ENCODE results near the gene MRPS18A. TPM values are rescaled to one million over a fixed set of nuclear protein-coding genes. Genes with fewer than 3 reads are reported as not detected.

MRPS18A gene
- total and polyA plus RNA-seq, 2 of the 8 experiments (the other 6 are each of a cell fraction or from before 2014, with no cell fraction given) = 48.3 to 121 TPM

DNA sequence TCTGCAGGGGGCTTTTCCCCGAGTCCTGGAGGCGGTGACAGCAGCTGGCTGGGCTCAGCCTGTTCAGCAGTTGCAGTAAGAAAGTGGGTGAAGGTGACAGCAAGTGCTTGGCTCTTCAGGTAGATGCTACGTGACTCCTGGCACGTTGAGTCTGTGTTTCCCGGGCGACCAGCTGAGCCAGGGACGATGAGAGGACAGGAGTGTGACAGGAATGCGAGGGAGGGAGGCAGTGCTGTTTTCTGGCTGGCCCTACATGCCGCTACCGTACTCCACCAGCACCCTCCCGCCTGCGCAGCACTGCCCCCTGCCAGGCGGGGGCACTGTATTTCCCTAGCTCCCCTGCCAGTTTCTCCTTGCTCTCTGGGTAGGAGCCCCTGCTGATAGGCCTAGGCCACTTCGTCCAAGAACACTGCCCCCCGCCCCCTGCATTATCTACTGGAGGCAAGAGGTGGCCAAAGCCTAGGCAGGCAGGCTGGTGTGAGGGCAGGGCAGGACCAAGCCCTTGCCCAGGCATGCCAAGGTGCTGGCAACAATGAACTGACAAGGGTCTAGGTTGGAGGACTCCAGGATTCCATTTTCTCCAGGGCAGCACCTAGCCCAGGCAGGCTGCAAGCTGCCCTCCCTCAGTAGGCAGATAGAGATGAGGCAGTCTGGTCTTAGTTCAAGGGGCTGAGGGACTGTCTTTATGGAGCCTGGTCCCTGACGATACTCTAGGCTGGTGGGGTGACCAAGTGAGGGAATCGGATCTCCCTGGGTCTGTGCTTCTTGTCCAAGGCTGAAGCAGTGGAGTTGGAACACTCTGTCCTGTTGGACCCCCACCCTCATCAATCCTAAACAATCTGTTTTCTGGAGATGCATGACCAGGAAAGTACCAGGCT is 19.2 kb downstream of the MRPS18A start (continued):
- TF ChIP-seq ASH2L (IDR thresholded peaks at IDR 0.05; ENCODE audit: low read length) (no peak), SRF (IDR thresholded peaks at IDR 0.05; ENCODE audit: low read depth, low read length) (no peak), RBBP5 (IDR thresholded peaks at IDR 0.05; ENCODE audit: borderline replicate concordance, low read depth, low read length) (no peak), SUZ12 (IDR thresholded peaks at IDR 0.05; ENCODE audit: low read length) (no peak), SAP30 (IDR thresholded peaks at IDR 0.05; ENCODE audit: insufficient read depth, insufficient replicate concordance, low read length) (peak; percentile 88), JUN (IDR thresholded peaks at IDR 0.05; ENCODE audit: low read depth, low read length) (no peak), TEAD4 (IDR thresholded peaks at IDR 0.05; ENCODE audit: low read depth, low read length) (peak; percentile 81), GABPA (IDR thresholded peaks at IDR 0.05; ENCODE audit: borderline replicate concordance, insufficient read depth, low read length) (no peak), KDM5A (IDR thresholded peaks at IDR 0.05; ENCODE audit: low read length) (no peak), BRCA1 (IDR thresholded peaks at IDR 0.05; ENCODE audit: low read depth, low read length) (no peak), KDM4A (IDR thresholded peaks at IDR 0.05; ENCODE audit: low read depth, low read length, severe bottlenecking) (no peak), EZH2 (IDR thresholded peaks at IDR 0.05; ENCODE audit: low read depth, low read length, severe bottlenecking) (no peak), JUND (IDR thresholded peaks at IDR 0.05; ENCODE audit: low read length) (no peak), RNF2 (IDR thresholded peaks at IDR 0.05; ENCODE audit: borderline replicate concordance, low read depth, low read length, missing control alignments, poor library complexity, severe bottlenecking) (no peak), SIN3A (conservative IDR thresholded peaks at IDR 0.05 in 1 of 2, IDR thresholded peaks at IDR 0.05 in 1 of 2; ENCODE audit: low read depth in 1 of 2, low read length in 2 of 2) (peak; percentile 77 to 94; a peak in 3 of 4 replicates)
- TF ChIP-seq, protein P1, sequence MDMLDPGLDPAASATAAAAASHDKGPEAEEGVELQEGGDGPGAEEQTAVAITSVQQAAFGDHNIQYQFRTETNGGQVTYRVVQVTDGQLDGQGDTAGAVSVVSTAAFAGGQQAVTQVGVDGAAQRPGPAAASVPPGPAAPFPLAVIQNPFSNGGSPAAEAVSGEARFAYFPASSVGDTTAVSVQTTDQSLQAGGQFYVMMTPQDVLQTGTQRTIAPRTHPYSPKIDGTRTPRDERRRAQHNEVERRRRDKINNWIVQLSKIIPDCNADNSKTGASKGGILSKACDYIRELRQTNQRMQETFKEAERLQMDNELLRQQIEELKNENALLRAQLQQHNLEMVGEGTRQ (IDR thresholded peaks at IDR 0.05; ENCODE audit: low read length) = no peak
- TF ChIP-seq, protein P2, sequence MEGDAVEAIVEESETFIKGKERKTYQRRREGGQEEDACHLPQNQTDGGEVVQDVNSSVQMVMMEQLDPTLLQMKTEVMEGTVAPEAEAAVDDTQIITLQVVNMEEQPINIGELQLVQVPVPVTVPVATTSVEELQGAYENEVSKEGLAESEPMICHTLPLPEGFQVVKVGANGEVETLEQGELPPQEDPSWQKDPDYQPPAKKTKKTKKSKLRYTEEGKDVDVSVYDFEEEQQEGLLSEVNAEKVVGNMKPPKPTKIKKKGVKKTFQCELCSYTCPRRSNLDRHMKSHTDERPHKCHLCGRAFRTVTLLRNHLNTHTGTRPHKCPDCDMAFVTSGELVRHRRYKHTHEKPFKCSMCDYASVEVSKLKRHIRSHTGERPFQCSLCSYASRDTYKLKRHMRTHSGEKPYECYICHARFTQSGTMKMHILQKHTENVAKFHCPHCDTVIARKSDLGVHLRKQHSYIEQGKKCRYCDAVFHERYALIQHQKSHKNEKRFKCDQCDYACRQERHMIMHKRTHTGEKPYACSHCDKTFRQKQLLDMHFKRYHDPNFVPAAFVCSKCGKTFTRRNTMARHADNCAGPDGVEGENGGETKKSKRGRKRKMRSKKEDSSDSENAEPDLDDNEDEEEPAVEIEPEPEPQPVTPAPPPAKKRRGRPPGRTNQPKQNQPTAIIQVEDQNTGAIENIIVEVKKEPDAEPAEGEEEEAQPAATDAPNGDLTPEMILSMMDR (IDR thresholded peaks at IDR 0.05; ENCODE audit: control extremely low read depth in 1 of 3, insufficient read depth in 1 of 3, low read depth in 1 of 3, low read length in 3 of 3) = peak in 2 of 3 experiments; percentile 62 to 66; a peak in 3 of 4 replicates
- TF ChIP-seq, protein P3, sequence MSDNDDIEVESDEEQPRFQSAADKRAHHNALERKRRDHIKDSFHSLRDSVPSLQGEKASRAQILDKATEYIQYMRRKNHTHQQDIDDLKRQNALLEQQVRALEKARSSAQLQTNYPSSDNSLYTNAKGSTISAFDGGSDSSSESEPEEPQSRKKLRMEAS (IDR thresholded peaks at IDR 0.05) = peak; percentile 60

All from H1 (cell line).